SIG-M5 (cell line): ENCODE measurements around the gene HIVEP2.

Experiments
- DNase-seq: peaks from one replicate; lab custom pipeline; 2025; lab: John Stamatoyannopoulos, UW

The HIVEP2 gene

GRCh38 chr6:142729618-142730017 lies 215.4 kb downstream of the HIVEP2 start:
- no peak for DNase-seq

GRCh38 chr6:142728910-142729481 lies 216.0 kb downstream of the HIVEP2 start:
- peak; percentile 14 for DNase-seq

- no peak for DNase-seq
Measured at GRCh38 chr6:142728364-142728763, 216.6 kb downstream of the HIVEP2 start.

- no peak for DNase-seq
Measured at GRCh38 chr6:142726616-142727015, 218.4 kb downstream of the HIVEP2 start.

- DNase-seq = no peak
Measured at GRCh38 chr6:142725024-142725770, 219.8 kb downstream of the HIVEP2 start.

- no peak for DNase-seq
Measured at GRCh38 chr6:142722841-142723240, 222.1 kb downstream of the HIVEP2 start.

- no peak for DNase-seq
Measured at GRCh38 chr6:142722012-142722411, 223.0 kb downstream of the HIVEP2 start.

- DNase-seq = peak; percentile 18
Measured at GRCh38 chr6:142721215-142721920, 223.6 kb downstream of the HIVEP2 start.

GRCh38 chr6:142718667-142719191 lies 226.2 kb downstream of the HIVEP2 start:
- no peak for DNase-seq

- DNase-seq = no peak
Measured at GRCh38 chr6:142716097-142716496, 228.9 kb downstream of the HIVEP2 start.

GRCh38 chr6:142714951-142715785 lies 229.8 kb downstream of the HIVEP2 start:
- DNase-seq = no peak

GRCh38 chr6:142713959-142714358 lies 231.0 kb downstream of the HIVEP2 start:
- no peak for DNase-seq

- no peak for DNase-seq
Measured at GRCh38 chr6:142712231-142712630, 232.7 kb downstream of the HIVEP2 start.

- no peak for DNase-seq
Measured at GRCh38 chr6:142708651-142709050, 236.3 kb downstream of the HIVEP2 start.

GRCh38 chr6:142707255-142707654 lies 237.7 kb downstream of the HIVEP2 start:
- DNase-seq = no peak

- no peak for DNase-seq
Measured at GRCh38 chr6:142706210-142706609, 238.8 kb downstream of the HIVEP2 start.

GRCh38 chr6:142705054-142705453 lies 239.9 kb downstream of the HIVEP2 start:
- no peak for DNase-seq

- no peak for DNase-seq
Measured at GRCh38 chr6:142702501-142703460, 242.2 kb downstream of the HIVEP2 start.
